ENCODE results near the gene ATAD3A.

DNA sequence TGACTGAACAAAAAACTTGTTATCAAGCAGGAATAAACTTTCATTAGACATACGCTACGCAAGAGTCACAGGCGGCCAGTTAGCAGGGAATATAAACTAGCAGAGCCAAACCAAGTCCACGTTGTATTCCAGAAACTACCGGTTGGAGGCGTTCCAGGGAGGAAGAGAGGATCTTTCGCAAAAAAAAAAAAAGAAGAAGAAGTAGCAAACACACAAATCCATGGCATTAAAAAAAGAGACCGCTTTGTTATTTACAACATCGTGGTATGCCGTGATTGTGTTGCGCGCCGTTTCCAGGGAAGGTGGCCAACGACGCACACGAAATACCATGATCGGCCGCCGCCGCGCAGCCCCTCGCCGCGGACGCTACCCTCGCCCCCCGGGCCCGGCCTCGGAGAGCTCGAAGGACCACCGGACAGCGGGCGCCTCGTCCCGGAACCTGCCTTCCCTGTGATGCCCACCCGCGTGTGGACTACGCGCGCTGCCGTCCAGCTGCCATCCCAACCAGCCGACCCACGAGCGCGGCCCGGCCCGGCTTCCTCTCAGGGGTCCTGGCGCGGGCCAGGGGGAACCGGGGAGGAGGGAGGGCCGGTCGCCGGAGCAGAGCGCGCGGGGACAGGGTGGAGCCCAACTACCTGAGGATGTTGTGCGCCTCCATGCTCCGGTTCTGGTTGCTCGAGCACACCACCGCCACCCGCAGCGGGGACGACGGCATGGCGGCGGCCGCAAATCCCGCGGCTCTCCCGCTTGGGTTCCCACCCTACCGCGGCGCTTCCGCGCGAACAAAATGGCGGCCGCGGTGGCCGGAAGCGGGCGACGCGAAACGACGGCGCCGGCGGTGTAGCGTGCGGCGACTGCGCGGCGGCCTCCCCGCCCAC is 62.1 kb downstream of the ATAD3A start:
- TF ChIP-seq, protein P1, sequence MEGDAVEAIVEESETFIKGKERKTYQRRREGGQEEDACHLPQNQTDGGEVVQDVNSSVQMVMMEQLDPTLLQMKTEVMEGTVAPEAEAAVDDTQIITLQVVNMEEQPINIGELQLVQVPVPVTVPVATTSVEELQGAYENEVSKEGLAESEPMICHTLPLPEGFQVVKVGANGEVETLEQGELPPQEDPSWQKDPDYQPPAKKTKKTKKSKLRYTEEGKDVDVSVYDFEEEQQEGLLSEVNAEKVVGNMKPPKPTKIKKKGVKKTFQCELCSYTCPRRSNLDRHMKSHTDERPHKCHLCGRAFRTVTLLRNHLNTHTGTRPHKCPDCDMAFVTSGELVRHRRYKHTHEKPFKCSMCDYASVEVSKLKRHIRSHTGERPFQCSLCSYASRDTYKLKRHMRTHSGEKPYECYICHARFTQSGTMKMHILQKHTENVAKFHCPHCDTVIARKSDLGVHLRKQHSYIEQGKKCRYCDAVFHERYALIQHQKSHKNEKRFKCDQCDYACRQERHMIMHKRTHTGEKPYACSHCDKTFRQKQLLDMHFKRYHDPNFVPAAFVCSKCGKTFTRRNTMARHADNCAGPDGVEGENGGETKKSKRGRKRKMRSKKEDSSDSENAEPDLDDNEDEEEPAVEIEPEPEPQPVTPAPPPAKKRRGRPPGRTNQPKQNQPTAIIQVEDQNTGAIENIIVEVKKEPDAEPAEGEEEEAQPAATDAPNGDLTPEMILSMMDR (IDR thresholded peaks at IDR 0.05): peak in 3 of 6 experiments; percentile 1 to 18 (median 17)
- no peak for TF ChIP-seq POLR2A (IDR thresholded peaks at IDR 0.05)
